SK-N-SH treated with all-trans-retinoic acid at 6 μM for 48 hours (cell line): Measurements from ENCODE around the gene PDGFA.

Source experiments
- ARNTL ChIP-seq: fragments of 450-650 bp; formaldehyde crosslinking; IDR thresholded peaks from 2 replicates; pipeline ENCODE4 v1.5.0; 2020; ENCODE audit warnings: low read depth, mild to moderate bottlenecking, moderate library complexity, borderline replicate concordance
- BACH2 ChIP-seq: fragments of 250-450 bp; sonication (Bioruptor Pico); IDR thresholded peaks from 2 replicates; pipeline ENCODE4 v1.9.0; 2021; ENCODE audit warnings: mild to moderate bottlenecking, borderline replicate concordance
- CREB5 ChIP-seq: fragments of 250-450 bp; sonication (Bioruptor Pico); IDR thresholded peaks from 2 replicates; pipeline ENCODE4 v1.5.1; 2020; ENCODE audit warnings: low read depth, mild to moderate bottlenecking, moderate library complexity
- ISL1 ChIP-seq: fragments of 250-450 bp; sonication (Bioruptor Pico); IDR thresholded peaks from 2 replicates; pipeline ENCODE4 v2.1.2; 2022; ENCODE audit warnings: mild to moderate bottlenecking, moderate library complexity
- PPARA ChIP-seq: fragments of 250-450 bp; sonication (Bioruptor Pico); IDR thresholded peaks from 2 replicates; pipeline ENCODE4 v1.5.0; 2020; ENCODE audit warnings: mild to moderate bottlenecking, borderline replicate concordance
- RARB ChIP-seq: fragments of 250-450 bp; sonication (Bioruptor Pico); IDR thresholded peaks from 2 replicates; pipeline ENCODE4 v1.8.0; 2021; ENCODE audit warnings: mild to moderate bottlenecking, moderate library complexity
- TCF4 ChIP-seq: fragments of 250-450 bp; sonication (Bioruptor Pico); IDR thresholded peaks from 2 replicates; pipeline ENCODE4 v1.8.0; 2021; ENCODE audit warnings: mild to moderate bottlenecking, moderate library complexity, borderline replicate concordance
- TOX ChIP-seq: fragments of 250-450 bp; sonication (Bioruptor Pico); IDR thresholded peaks from 2 replicates; pipeline ENCODE4 v1.8.0; 2021; ENCODE audit warnings: mild to moderate bottlenecking, moderate library complexity, borderline replicate concordance
- TSHZ2 ChIP-seq: fragments of 250-450 bp; sonication (Bioruptor Pico); IDR thresholded peaks from 2 replicates; pipeline ENCODE4 v1.5.0; 2020; ENCODE audit warnings: mild to moderate bottlenecking, moderate library complexity
- ZFP30 ChIP-seq: fragments of 450-650 bp; formaldehyde crosslinking; IDR thresholded peaks from 2 replicates; pipeline ENCODE4 v1.5.0; 2022; ENCODE audit warnings: mild to moderate bottlenecking, moderate library complexity
- TF ChIP-seq, protein P1 (sequence below): fragments of 250-450 bp; sonication (Bioruptor Pico); IDR thresholded peaks from 2 replicates; pipeline ENCODE4 v1.8.0; 2020; ENCODE audit warnings: mild to moderate bottlenecking, moderate library complexity, borderline replicate concordance

- TF ChIP-seq PPARA: no peak
- no peak for TF ChIP-seq TSHZ2 (CRISPR knock-in tag)
- TF ChIP-seq, protein P1, sequence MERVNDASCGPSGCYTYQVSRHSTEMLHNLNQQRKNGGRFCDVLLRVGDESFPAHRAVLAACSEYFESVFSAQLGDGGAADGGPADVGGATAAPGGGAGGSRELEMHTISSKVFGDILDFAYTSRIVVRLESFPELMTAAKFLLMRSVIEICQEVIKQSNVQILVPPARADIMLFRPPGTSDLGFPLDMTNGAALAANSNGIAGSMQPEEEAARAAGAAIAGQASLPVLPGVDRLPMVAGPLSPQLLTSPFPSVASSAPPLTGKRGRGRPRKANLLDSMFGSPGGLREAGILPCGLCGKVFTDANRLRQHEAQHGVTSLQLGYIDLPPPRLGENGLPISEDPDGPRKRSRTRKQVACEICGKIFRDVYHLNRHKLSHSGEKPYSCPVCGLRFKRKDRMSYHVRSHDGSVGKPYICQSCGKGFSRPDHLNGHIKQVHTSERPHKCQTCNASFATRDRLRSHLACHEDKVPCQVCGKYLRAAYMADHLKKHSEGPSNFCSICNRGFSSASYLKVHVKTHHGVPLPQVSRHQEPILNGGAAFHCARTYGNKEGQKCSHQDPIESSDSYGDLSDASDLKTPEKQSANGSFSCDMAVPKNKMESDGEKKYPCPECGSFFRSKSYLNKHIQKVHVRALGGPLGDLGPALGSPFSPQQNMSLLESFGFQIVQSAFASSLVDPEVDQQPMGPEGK (CRISPR knock-in tag): no peak
- no peak for TF ChIP-seq ARNTL (CRISPR knock-in tag)
- TF ChIP-seq TCF4 (CRISPR knock-in tag): no peak
- no peak for TF ChIP-seq BACH2 (CRISPR knock-in tag)
- no peak for TF ChIP-seq ISL1 (CRISPR knock-in tag)
- no peak for TF ChIP-seq TOX
- no peak for TF ChIP-seq RARB (CRISPR knock-in tag)
- TF ChIP-seq ZFP30 (CRISPR knock-in tag): no peak
- no peak for TF ChIP-seq CREB5 (CRISPR knock-in tag)
Observed at GRCh38 chr7:495326-495725, 24.3 kb downstream of the PDGFA start.
